ENCODE data around the gene DAP. TPM values are rescaled to one million over a fixed set of nuclear protein-coding genes. Genes with fewer than 3 reads are reported as not detected.

DAP gene
- total RNA-seq, 4 donors from 2014 or later: 33.6 to 71.4 (median 47.9) TPM

DNA sequence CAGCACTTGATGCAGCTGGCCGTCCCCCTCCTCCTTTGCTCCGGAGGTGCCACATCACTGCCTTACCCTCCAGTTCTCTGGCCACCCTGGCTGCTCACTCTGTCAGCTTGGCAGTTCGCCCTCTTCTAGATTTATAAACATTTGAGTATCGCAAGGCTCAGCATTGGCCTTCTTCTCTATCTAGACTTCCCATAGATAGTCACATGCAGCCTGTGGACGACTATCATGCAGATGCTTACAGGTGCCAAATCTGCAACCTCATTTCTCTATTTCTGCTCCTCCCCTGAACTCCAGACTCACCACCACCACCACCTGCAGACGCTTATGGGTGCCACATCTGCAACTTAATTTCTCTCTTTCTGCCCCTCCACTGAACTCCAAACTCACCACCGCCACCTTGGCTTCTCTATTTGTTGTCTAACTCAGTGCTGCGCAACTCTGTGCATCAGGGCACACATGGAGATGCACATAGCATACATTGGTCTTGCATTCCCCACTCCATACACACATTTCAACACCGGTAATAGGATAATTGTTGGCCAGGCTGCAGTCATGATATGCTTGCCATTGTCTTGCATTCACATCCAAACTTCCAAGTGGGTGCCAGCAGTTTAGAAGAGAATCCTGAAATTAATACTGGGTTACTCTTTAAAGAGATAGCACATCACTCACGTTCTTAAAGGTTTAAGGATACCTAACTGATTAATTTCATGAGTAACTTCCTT is 1.9 kb upstream of the DAP start:
- no peaks in the 10 kb centered on the region for H3K27me3 ChIP-seq
- intact Hi-C loops (cut with DNase I; ENCODE audit: low total_unique reads) (no loop called here), in situ Hi-C loops (cut with MboI; ENCODE audit: low pct_ligation_motif_present in 1 of 4, low pct_unique_long_range_greater_than_20kb in 1 of 4, low sequenced_read_pairs in 3 of 4) (no loop called here)
- H3K4me3 ChIP-seq: no peak overlapping the region
- peaks cover 4 to 39% (median 30%) of the 10 kb centered on the region in 4 donors for H3K4me1 ChIP-seq
- TF ChIP-seq POLR2AphosphoS5 (IDR thresholded peaks at IDR 0.05): no peak
- TF ChIP-seq, protein P1, sequence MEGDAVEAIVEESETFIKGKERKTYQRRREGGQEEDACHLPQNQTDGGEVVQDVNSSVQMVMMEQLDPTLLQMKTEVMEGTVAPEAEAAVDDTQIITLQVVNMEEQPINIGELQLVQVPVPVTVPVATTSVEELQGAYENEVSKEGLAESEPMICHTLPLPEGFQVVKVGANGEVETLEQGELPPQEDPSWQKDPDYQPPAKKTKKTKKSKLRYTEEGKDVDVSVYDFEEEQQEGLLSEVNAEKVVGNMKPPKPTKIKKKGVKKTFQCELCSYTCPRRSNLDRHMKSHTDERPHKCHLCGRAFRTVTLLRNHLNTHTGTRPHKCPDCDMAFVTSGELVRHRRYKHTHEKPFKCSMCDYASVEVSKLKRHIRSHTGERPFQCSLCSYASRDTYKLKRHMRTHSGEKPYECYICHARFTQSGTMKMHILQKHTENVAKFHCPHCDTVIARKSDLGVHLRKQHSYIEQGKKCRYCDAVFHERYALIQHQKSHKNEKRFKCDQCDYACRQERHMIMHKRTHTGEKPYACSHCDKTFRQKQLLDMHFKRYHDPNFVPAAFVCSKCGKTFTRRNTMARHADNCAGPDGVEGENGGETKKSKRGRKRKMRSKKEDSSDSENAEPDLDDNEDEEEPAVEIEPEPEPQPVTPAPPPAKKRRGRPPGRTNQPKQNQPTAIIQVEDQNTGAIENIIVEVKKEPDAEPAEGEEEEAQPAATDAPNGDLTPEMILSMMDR (IDR thresholded peaks at IDR 0.05): no peak
- TF ChIP-seq POLR2A (IDR thresholded peaks at IDR 0.05): no peak
- TF ChIP-seq EP300 (IDR thresholded peaks at IDR 0.05; ENCODE audit: low read depth): no peak
- peak overlapping the region; percentile 96 to 100 (median 98) for H3K27ac ChIP-seq
- no peak for DNase-seq
- H3K9me3 ChIP-seq: no peaks in the 10 kb centered on the region
- no peaks in the 10 kb centered on the region for H3K36me3 ChIP-seq
- WGBS, 2 donors (ENCODE audit: low coverage in 1 of 2): 78 to 81% methylated on average over 9 to 10 of the region's 10 CpGs

DNA sequence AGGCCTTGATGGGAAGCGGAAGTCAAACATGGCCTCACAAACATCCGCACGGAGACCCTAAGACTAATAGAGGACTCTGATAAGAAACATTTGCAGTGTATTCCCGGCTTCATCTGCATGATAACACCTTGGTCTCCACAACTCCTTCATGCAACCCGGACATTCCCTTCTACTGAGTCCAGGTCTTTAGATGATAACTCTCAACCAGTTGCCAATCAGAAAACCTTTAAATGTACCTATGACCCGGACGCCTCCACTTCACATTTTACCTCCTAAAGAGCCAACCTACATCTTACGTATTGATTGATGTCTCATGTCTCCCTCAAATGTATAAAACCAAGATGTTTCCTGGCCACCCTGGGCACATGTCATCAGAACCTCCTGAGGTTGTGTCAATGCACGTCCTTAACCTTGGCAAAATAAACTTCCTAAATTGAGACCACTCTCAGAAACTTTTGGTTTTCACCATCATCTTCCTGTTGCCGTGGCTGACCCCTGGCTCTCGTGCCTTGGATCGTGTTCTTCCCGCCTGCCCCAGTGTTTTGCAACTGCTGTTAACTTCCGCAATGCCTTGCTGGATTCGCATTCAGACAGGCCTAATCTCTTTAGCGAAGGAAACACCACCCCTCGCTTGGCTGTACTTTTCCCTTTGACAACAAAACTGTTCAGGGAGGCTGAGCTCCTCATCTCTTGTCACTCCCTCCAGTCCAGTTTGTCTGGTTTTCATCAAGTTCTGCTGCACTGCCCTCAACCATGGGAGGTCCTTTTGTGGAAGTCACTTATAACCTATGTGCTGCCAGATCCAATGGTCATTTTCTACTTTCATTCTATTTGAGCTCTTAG is 1.1 kb upstream of the DAP start:
- H3K27me3 ChIP-seq: no peaks in the 10 kb centered on the region
- in situ Hi-C loops (cut with MboI; ENCODE audit: low pct_ligation_motif_present in 1 of 4, low pct_unique_long_range_greater_than_20kb in 1 of 4, low sequenced_read_pairs in 3 of 4): no loop called here
- H3K4me1 ChIP-seq: peaks cover 4 to 42% (median 32%) of the 10 kb centered on the region in 4 donors
- intact Hi-C loops (cut with DNase I; ENCODE audit: low total_unique reads): no loop called here
- WGBS, 2 donors (ENCODE audit: low coverage in 1 of 2): 78 to 80% methylated on average over 13 to 17 of the region's 17 CpGs
- peak overlapping the region in 3 of 4 donors; percentile 89 to 98 (median 97) for H3K4me3 ChIP-seq
- TF ChIP-seq, protein P1 (IDR thresholded peaks at IDR 0.05): no peak
- TF ChIP-seq EP300 (IDR thresholded peaks at IDR 0.05; ENCODE audit: low read depth): no peak
- no peak for TF ChIP-seq POLR2A (IDR thresholded peaks at IDR 0.05)
- TF ChIP-seq POLR2AphosphoS5 (IDR thresholded peaks at IDR 0.05): no peak
- DNase-seq: peak; percentile 39
- H3K9me3 ChIP-seq: no peaks in the 10 kb centered on the region
- peak overlapping the region; percentile 96 to 100 (median 98) for H3K27ac ChIP-seq
- no peaks in the 10 kb centered on the region for H3K36me3 ChIP-seq

DNA sequence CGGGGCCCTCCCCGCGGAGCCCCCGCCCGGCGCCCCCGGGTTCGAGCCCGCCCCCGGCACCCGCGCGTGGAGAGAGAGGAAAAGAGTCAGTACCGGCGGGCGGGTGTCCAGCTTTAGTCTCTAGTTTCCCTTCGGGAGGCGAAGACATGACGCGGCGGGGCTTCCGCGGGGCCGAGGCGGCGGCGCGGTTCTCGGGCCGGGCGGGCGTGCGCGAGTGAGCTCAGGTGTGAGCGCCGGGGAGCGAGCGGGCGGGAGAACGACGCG is 181 bp downstream of the DAP start:
- TF ChIP-seq EP300 (IDR thresholded peaks at IDR 0.05; ENCODE audit: low read depth): no peak
- TF ChIP-seq, protein P1 (IDR thresholded peaks at IDR 0.05): no peak
- peak in 1 of 3 donors; percentile 51 for TF ChIP-seq POLR2AphosphoS5 (IDR thresholded peaks at IDR 0.05)
- intact Hi-C loops (cut with DNase I; ENCODE audit: low total_unique reads) (no loop called here), in situ Hi-C loops (cut with MboI; ENCODE audit: low pct_ligation_motif_present in 1 of 4, low pct_unique_long_range_greater_than_20kb in 1 of 4, low sequenced_read_pairs in 3 of 4) (no loop called here)
- Histone ChIP-seq H3K9me3 (no peaks in the 10 kb centered on the region), H3K4me1 (peaks cover 4 to 45% (median 32%) of the 10 kb centered on the region in 4 donors), H3K36me3 (no peaks in the 10 kb centered on the region), H3K4me3 (peak overlapping the region; percentile 78 to 98 (median 93)), H3K27ac (peak overlapping the region; percentile 96 to 100 (median 98)), H3K27me3 (no peaks in the 10 kb centered on the region)
- DNase-seq: no peak
- 4% methylated on average over 27 of the region's 42 CpGs; no CpG with 5 or more reads in 1 of the 2 donors for WGBS, 2 donors (ENCODE audit: low coverage in 1 of 2)

DNA sequence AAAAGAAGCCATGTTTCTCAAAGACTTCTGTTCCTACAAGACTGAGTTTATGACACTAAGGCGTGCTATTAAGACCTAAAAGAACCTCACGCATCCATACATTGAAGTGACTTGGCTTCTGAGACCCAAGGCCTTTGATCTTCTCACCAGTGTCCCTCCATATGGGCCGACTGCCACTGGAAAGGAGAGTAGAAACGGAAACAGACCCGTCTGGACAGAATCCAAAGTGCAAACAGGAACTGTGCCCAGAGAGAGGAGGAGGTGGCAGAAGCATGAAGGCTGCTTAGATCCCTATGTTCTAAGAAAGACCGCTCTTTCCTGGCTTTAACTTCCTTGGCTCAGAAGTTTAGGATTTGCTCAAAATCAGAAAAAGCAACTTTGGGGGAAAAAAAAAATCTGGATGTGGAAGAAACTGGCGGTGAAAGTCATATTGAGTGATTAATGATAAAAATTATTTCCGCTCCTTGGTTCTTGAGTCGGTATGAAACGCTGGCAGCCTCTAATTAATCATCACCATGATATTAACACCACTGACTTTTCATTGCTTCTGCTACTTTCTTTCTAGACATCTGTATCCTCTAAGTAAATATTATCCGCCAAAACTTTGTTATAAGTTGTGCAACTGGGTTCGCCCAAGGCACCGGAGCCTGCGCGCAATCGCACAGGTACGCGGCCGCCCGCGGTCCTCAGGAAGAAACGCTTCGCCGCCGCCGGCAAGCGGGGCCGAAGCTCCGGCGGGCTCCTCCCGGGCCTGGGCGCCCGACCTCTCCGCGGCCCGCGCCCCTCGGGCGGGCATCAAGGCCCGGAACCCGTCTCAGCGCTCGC is 726 bp downstream of the DAP start:
- TF ChIP-seq EP300 (IDR thresholded peaks at IDR 0.05; ENCODE audit: low read depth): no peak
- TF ChIP-seq, protein P1 (IDR thresholded peaks at IDR 0.05): no peak
- TF ChIP-seq POLR2A (IDR thresholded peaks at IDR 0.05): peak; percentile 57
- peak; percentile 45 to 66 (median 57) for TF ChIP-seq POLR2AphosphoS5 (IDR thresholded peaks at IDR 0.05)
- peaks cover 4 to 45% (median 32%) of the 10 kb centered on the region in 4 donors for H3K4me1 ChIP-seq
- H3K27me3 ChIP-seq: no peaks in the 10 kb centered on the region
- H3K27ac ChIP-seq: peak overlapping the region; percentile 96 to 100 (median 98)
- in situ Hi-C loops (cut with MboI; ENCODE audit: low pct_ligation_motif_present in 1 of 4, low pct_unique_long_range_greater_than_20kb in 1 of 4, low sequenced_read_pairs in 3 of 4): no loop called here
- no peaks in the 10 kb centered on the region for H3K9me3 ChIP-seq
- intact Hi-C loops (cut with DNase I; ENCODE audit: low total_unique reads): no loop called here
- no peaks in the 10 kb centered on the region for H3K36me3 ChIP-seq
- WGBS, 2 donors (ENCODE audit: low coverage in 1 of 2): 0 to 5% methylated on average over 6 to 29 of the region's 43 CpGs
- peak overlapping the region; percentile 78 to 98 (median 93) for H3K4me3 ChIP-seq
- peak; percentile 70 for DNase-seq

Measured in transverse colon (tissue), 4 donors.